Thymus (tissue), 11 donors: Measurements from ENCODE around the gene CCDC60. TPM values are rescaled to one million over a fixed set of nuclear protein-coding genes. Genes with fewer than 3 reads are reported as not detected.

ENCODE experiments used
- DNase-seq, 9 donors: peaks; one replicate each; pipeline ENCODE4 v3.0.0-alpha.2; 2013; ENCODE audit warnings: low spot score in 9 of 9, low read depth in 6 of 9, missing footprints in 1 of 9
- H3K27ac ChIP-seq, 2 donors: one replicate each; pipeline ENCODE4 v1.5.1; 2013; ENCODE audit warnings: control low read depth in 1 of 2, low read depth in 1 of 2, low read length in 1 of 2, mild to moderate bottlenecking in 1 of 2, moderate library complexity in 1 of 2
- H3K27me3 ChIP-seq, 2 donors: one replicate each; pipeline ENCODE4 v1.5.1; 2013; ENCODE audit warnings: low read length in 1 of 2; ENCODE audit not compliant: control insufficient read depth in 2 of 2, insufficient read depth in 1 of 2
- H3K36me3 ChIP-seq, 2 donors: one replicate each; pipeline ENCODE4 v1.5.1; 2013; ENCODE audit warnings: low read length in 1 of 2, mild to moderate bottlenecking in 1 of 2, moderate library complexity in 1 of 2; ENCODE audit not compliant: control insufficient read depth in 2 of 2, insufficient read depth in 2 of 2
- H3K4me1 ChIP-seq, 2 donors: one replicate each; pipeline ENCODE4 v1.5.1; 2013; ENCODE audit warnings: low read length in 2 of 2; ENCODE audit not compliant: control insufficient read depth in 2 of 2, insufficient read depth in 2 of 2
- H3K4me3 ChIP-seq, 2 donors: one replicate each; pipeline ENCODE4 v1.5.1; 2013; ENCODE audit warnings: low read length in 2 of 2, control low read depth in 1 of 2, mild to moderate bottlenecking in 1 of 2
- H3K9me3 ChIP-seq, 2 donors: one replicate each; pipeline ENCODE4 v1.5.1; 2013; ENCODE audit warnings: low read length in 1 of 2, mild to moderate bottlenecking in 1 of 2; ENCODE audit not compliant: control insufficient read depth in 2 of 2, insufficient read depth in 1 of 2
- WGBS: extraction: QIAGEN DNeasy Blood & Tissue Kit; methylation state at CpG from one replicate; pipeline ENCODE4 v1.1.7; 2013; 5-methylcytosine and 5-hydroxymethylcytosine counted together
- polyA plus RNA-seq: library from polyadenylated mRNA; stranded (reverse); fragments of 200-250 nt; gene quantifications from one replicate; pipeline ENCODE4 v1.2.3, GENCODE V29; 2013
- total RNA-seq: library from RNA; stranded (reverse); fragments of 120-200 nt; gene quantifications from one replicate; pipeline ENCODE4 v1.2.4, GENCODE V29; 2013
- donor health status: healthy.

CCDC60 gene
- total and polyA plus RNA-seq, 2 donors: 0.37 to 0.52 TPM

GRCh38 chr12:119459481-119459880, 125.0 kb downstream of the CCDC60 start:
- no peaks in the 10 kb centered on the region for H3K27me3 ChIP-seq
- H3K9me3 ChIP-seq: no peaks in the 10 kb centered on the region

GRCh38 chr12:119460876-119461275, 126.3 kb downstream of the CCDC60 start:
- 97% methylated on average over 3 of the region's 3 CpGs for WGBS
- DNase-seq: no peak
- H3K4me3 ChIP-seq: no peak overlapping the region

More at GRCh38 chr12:119459481-119459880, 125.0 kb downstream of the CCDC60 start:
- Histone ChIP-seq H3K27ac (no peak overlapping the region), H3K4me3 (no peak overlapping the region), H3K4me1 (no peaks in the 10 kb centered on the region), H3K36me3 (no peaks in the 10 kb centered on the region)
- DNase-seq: no peak

GRCh38 chr12:119461636-119462214, 127.2 kb downstream of the CCDC60 start:
- no peak overlapping the region for H3K27ac ChIP-seq
- H3K36me3 ChIP-seq: no peaks in the 10 kb centered on the region
- no peaks in the 10 kb centered on the region for H3K4me1 ChIP-seq
- 83% methylated on average over 8 of the region's 8 CpGs for WGBS
- H3K9me3 ChIP-seq: no peaks in the 10 kb centered on the region
- no peaks in the 10 kb centered on the region for H3K27me3 ChIP-seq
- no peak for DNase-seq
- no peak overlapping the region for H3K4me3 ChIP-seq

More at GRCh38 chr12:119460876-119461275, 126.3 kb downstream of the CCDC60 start:
- no peaks in the 10 kb centered on the region for H3K4me1 ChIP-seq
- H3K27me3 ChIP-seq: no peaks in the 10 kb centered on the region
- no peak overlapping the region for H3K27ac ChIP-seq
- no peaks in the 10 kb centered on the region for H3K36me3 ChIP-seq
- H3K9me3 ChIP-seq: no peaks in the 10 kb centered on the region

- Histone ChIP-seq H3K27me3 (no peaks in the 10 kb centered on the region), H3K27ac (no peak overlapping the region), H3K9me3 (no peaks in the 10 kb centered on the region), H3K36me3 (no peaks in the 10 kb centered on the region), H3K4me1 (no peaks in the 10 kb centered on the region), H3K4me3 (no peak overlapping the region)
- DNase-seq: no peak
- 82% methylated on average over 8 of the region's 8 CpGs for WGBS
Observed at GRCh38 chr12:119463211-119463926, 128.8 kb downstream of the CCDC60 start.

GRCh38 chr12:119468296-119468695, 133.8 kb downstream of the CCDC60 start:
- H3K27ac ChIP-seq: no peak overlapping the region
- H3K27me3 ChIP-seq: no peaks in the 10 kb centered on the region
- DNase-seq: no peak
- H3K36me3 ChIP-seq: no peaks in the 10 kb centered on the region
- H3K4me3 ChIP-seq: no peak overlapping the region
- H3K4me1 ChIP-seq: no peaks in the 10 kb centered on the region
- no peaks in the 10 kb centered on the region for H3K9me3 ChIP-seq

GRCh38 chr12:119475650-119476049, 141.1 kb downstream of the CCDC60 start:
- no peaks in the 10 kb centered on the region for H3K27me3 ChIP-seq
- H3K36me3 ChIP-seq: no peaks in the 10 kb centered on the region
- no peaks in the 10 kb centered on the region for H3K4me1 ChIP-seq
- H3K9me3 ChIP-seq: no peaks in the 10 kb centered on the region
- no peak for DNase-seq
- 89% methylated on average over 4 of the region's 4 CpGs for WGBS
- no peak overlapping the region for H3K27ac ChIP-seq
- H3K4me3 ChIP-seq: no peak overlapping the region

- no peaks in the 10 kb centered on the region for H3K4me1 ChIP-seq
- no peaks in the 10 kb centered on the region for H3K27me3 ChIP-seq
- H3K27ac ChIP-seq: no peak overlapping the region
- no peak overlapping the region for H3K4me3 ChIP-seq
- no peak for DNase-seq
- H3K36me3 ChIP-seq: no peaks in the 10 kb centered on the region
- 92% methylated on average over 3 of the region's 3 CpGs for WGBS
- H3K9me3 ChIP-seq: no peaks in the 10 kb centered on the region
Observed at GRCh38 chr12:119476951-119477350, 142.4 kb downstream of the CCDC60 start.

GRCh38 chr12:119479121-119479561, 144.6 kb downstream of the CCDC60 start:
- no peak for DNase-seq

GRCh38 chr12:119480551-119480950, 146.0 kb downstream of the CCDC60 start:
- no peaks in the 10 kb centered on the region for H3K4me1 ChIP-seq
- no peak for DNase-seq
- WGBS: 98% methylated on average over 1 of the region's 1 CpG
- H3K27me3 ChIP-seq: no peaks in the 10 kb centered on the region
- no peak overlapping the region for H3K4me3 ChIP-seq
- H3K9me3 ChIP-seq: no peaks in the 10 kb centered on the region
- no peaks in the 10 kb centered on the region for H3K36me3 ChIP-seq
- H3K27ac ChIP-seq: no peak overlapping the region

More at GRCh38 chr12:119479121-119479561, 144.6 kb downstream of the CCDC60 start:
- Histone ChIP-seq H3K4me1 (no peaks in the 10 kb centered on the region), H3K4me3 (no peak overlapping the region), H3K9me3 (no peaks in the 10 kb centered on the region), H3K36me3 (no peaks in the 10 kb centered on the region), H3K27me3 (no peaks in the 10 kb centered on the region), H3K27ac (no peak overlapping the region)
- WGBS: 83% methylated on average over 10 of the region's 10 CpGs
